ENCODE results near the gene ORC3. TPM values are rescaled to one million over a fixed set of nuclear protein-coding genes. Genes with fewer than 3 reads are reported as not detected.
A peak's percentile ranks its signal among the peaks of the same experiment; 100 is the strongest.

The ORC3 gene
- total RNA-seq, 3 donors from 2014 or later, result 15.9 to 17.3 (median 16.1) TPM

GRCh38 chr6:87654122-87654521 lies 64.2 kb downstream of the ORC3 start:
- ATAC-seq, result no peak

GRCh38 chr6:87654875-87655454 lies 65.0 kb downstream of the ORC3 start:
- Histone ChIP-seq H3K9me3 (no peaks in the 10 kb centered on the region), H3K4me3 (no peak overlapping the region), H3K4me1 (ENCODE audit: low read depth) (no peaks in the 10 kb centered on the region), H3K36me3 (ENCODE audit: low read depth) (no peaks in the 10 kb centered on the region)
- ATAC-seq (no peak), DNase-seq (no peak)
- TF ChIP-seq CTCF (IDR thresholded peaks at IDR 0.05), result no peak
- intact Hi-C loops (cut with DNase I, micrococcal nuclease), result no loop called here

More at GRCh38 chr6:87654122-87654521, 64.2 kb downstream of the ORC3 start:
- no peak for DNase-seq
- no peaks in the 10 kb centered on the region for H3K36me3 ChIP-seq (ENCODE audit: low read depth)
- intact Hi-C loops (cut with DNase I, micrococcal nuclease), result no loop called here
- no peak for TF ChIP-seq CTCF (IDR thresholded peaks at IDR 0.05)
- no peaks in the 10 kb centered on the region for H3K4me1 ChIP-seq (ENCODE audit: low read depth)
- H3K9me3 ChIP-seq, result no peaks in the 10 kb centered on the region
- H3K4me3 ChIP-seq, result no peak overlapping the region

GRCh38 chr6:87655824-87656223 lies 65.9 kb downstream of the ORC3 start:
- Histone ChIP-seq H3K4me3 (no peak overlapping the region), H3K4me1 (ENCODE audit: low read depth) (no peaks in the 10 kb centered on the region), H3K36me3 (ENCODE audit: low read depth) (no peaks in the 10 kb centered on the region), H3K9me3 (no peaks in the 10 kb centered on the region)
- DNase-seq (no peak), ATAC-seq (no peak)
- TF ChIP-seq CTCF (IDR thresholded peaks at IDR 0.05), result no peak
- intact Hi-C loops (cut with DNase I, micrococcal nuclease), result no loop called here

GRCh38 chr6:87656857-87657256 lies 66.9 kb downstream of the ORC3 start:
- Histone ChIP-seq H3K4me3 (no peak overlapping the region), H3K36me3 (ENCODE audit: low read depth) (no peaks in the 10 kb centered on the region), H3K9me3 (no peaks in the 10 kb centered on the region), H3K4me1 (ENCODE audit: low read depth) (no peaks in the 10 kb centered on the region)
- intact Hi-C loops (cut with DNase I, micrococcal nuclease), result no loop called here
- peak; percentile 45 for ATAC-seq
- no peak for DNase-seq
- TF ChIP-seq CTCF (IDR thresholded peaks at IDR 0.05), result no peak

- no peak overlapping the region for H3K4me3 ChIP-seq
- no peak for TF ChIP-seq CTCF (IDR thresholded peaks at IDR 0.05)
- H3K4me1 ChIP-seq (ENCODE audit: low read depth), result no peaks in the 10 kb centered on the region
- no peak for ATAC-seq
- no peak for DNase-seq
- no peaks in the 10 kb centered on the region for H3K9me3 ChIP-seq
- intact Hi-C loops (cut with DNase I, micrococcal nuclease), result no loop called here
- H3K36me3 ChIP-seq (ENCODE audit: low read depth), result no peaks in the 10 kb centered on the region
These were observed 68.6 kb downstream of the ORC3 start for GRCh38 chr6:87658516-87658915.

Data from mucosa of descending colon (tissue), 3 donors.